ENCODE measurements around the gene TMEM255B.
"Not testable (repeated sequence)": the region's sequence is repeated elsewhere in the genome, so short reads cannot be mapped to it uniquely, and the experiment has no call there.

The TMEM255B gene

DNA sequence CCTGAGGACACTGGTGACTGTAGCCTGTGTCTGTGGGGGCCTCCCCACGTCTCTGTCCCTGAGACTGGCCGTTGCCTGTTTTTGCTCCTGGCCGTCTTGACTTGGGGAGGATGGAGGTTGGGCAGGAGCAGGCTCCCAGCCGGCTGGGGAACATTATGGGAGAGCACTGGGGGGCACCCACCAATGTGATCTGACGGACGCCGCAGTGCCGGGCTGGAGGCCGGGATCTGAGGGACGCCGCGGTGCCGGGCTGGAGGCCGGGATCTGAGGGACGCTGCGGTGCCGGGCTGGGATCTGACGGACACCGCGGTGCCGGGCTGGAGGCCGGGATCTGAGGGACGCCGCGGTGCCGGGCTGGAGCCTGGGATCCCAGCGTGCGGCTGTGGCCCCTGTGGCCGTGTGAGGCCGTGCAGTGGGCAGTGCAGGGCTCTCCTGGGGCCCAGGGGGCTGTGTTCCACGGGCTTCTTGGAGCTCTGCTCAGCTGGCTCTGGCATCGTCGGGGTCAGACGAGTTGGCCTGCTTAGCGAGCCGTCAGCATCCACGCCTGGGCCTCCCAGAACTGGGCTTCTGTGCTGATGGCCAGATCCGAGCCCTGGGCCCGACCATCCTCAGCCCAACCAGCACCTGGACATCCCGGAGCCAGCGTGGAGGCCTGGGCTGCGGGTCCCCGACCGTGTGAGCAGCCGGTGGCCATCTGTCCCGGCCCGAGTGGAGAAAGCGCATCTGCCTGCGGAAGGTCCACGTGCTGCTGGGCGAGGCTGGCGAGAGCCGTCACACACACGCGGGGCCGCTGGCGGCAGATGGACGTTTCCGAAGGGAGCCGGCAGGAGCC, 59.0 kb downstream of the TMEM255B start:
- no peak for DNase-seq (ENCODE audit: low spot score)

DNA sequence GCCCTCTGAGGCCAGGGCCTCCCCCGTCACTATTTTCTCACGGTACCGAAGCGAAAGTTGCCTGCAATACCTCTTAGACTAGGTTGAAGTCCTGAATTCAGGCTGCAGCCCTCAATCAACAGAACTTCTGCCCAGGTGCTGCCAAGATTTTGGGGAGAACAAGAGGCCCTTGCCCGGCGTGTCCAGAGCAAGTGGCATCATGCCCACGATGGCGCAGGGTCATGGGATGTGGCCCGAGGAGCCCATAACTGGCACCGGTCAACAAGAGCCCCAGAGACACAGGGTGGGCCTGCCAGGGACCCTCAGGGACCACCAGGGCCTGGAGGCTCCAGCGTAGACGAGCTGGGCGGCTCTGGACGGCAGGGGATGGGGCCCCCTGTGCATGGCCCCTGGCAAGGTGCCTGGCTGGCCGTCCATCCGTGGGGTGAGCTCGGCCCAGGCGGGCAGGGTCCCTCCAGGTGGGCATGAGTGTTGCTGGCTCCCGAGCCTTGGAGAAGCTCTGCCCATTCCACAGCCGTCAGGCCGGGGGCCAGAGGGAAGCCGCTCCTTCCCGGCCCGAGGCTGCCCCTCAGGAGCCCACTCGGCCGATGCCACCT, 59.8 kb downstream of the TMEM255B start:
- no peak for DNase-seq (ENCODE audit: low spot score)

GRCh38 chr13:113819341-113819730, 60.3 kb downstream of the TMEM255B start:
- no peak for DNase-seq (ENCODE audit: low spot score)

GRCh38 chr13:113819731-113820715, 61.0 kb downstream of the TMEM255B start:
- DNase-seq (ENCODE audit: low spot score), result no peak

GRCh38 chr13:113820813-113821651, 62.0 kb downstream of the TMEM255B start:
- peak; percentile 83 for DNase-seq (ENCODE audit: low spot score)

DNA sequence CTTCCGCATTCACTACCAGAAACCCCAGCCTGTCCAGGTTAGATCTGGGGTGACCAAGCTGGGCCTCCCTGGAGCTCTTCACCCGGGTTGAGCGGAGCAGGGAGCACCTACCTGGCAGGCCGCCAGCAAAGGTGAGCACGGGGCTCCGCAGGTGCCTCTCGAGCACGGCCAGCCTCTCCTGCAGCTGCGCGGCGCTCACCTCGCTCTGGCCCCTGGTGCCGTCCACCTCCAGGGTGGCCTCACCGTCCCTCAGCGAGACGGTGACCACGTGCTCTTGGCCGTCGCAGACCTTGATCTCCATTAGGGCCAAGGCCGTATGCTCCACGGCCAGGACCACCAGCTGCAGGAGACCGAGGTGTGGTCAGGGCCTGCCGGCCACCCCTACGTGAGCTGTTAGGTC, 62.8 kb downstream of the TMEM255B start:
- DNase-seq (ENCODE audit: low spot score), result no peak

DNA sequence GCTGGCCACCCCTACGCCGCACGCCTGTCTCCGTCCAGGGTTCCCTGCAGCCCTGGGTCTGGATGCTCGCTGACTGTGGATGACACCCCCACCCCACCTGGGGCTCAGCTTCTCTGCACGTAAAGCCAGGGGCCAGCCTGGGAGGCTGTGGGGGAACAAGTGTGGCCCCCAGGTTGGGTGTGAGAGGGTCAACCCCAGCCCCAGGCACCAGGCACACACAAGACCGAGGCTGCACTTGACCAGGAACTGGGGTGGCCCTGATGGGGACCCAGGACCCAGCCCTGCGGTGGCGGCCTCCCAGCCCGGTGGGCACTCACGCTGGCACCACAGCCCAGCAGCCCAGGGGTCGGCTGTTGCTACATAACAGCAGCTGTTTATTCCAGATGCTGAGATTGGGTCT, 63.2 kb downstream of the TMEM255B start:
- DNase-seq (ENCODE audit: low spot score), result no peak

DNA sequence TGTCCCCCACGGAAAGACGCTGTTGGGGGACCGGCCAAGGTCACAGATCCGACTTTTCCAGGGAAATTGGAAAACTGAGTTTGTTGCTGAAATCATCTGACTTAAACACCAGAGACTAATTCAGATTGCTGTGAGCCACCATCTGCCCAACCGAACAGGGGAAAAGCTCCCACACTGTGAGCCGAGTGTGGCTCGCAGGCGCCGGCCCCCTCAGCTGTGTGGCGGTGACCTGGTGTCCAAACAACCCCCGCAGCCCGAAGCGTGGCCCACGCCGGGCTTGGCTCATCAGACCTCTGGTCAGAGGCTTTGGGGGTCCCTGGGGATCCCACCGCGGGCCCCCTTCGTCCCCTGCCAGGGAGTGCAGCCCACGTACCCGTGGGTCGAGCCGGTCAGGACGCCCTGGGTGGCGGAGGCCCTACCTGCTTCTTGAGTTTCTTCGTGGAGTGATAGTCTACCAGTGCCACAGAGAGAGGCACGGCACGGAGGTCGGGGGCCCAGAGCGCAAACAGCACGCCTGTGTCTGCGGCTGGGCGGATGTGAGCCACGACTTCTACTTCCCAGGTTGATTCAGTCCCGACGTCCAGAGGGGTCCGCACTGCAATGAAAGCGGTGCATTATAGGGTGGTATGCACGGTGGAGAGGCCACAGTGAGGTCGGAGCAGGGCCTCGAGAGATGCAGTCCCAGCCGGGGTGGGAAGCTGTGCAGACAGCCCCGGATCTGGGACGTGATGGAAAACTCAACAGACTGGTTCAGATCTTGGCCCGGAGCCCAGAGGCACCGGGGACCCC, 64.1 kb downstream of the TMEM255B start:
- no peak for DNase-seq (ENCODE audit: low spot score)

- DNase-seq (ENCODE audit: low spot score), result no peak
These were observed 64.7 kb downstream of the TMEM255B start for GRCh38 chr13:113823771-113824170.

DNA sequence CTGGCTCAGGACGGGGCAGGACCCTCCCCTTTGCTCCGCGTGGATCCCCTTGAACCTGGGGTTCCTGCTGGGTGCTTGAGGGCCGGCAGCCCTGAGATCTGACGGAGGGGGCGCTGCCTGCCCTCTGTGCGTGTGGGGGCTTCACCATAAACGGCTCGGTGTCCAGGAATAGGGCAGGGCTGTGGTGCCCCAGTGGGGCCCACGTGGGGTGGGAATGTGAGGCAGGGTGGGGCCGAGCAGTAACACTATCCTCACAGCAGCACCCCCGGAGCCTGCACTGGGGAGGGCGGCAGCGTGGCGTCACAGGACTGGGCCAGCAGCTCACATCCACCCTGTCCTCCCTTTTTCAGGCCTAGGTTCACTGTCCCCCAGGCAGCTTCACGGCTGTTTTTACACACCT, 66.8 kb downstream of the TMEM255B start:
- DNase-seq (ENCODE audit: low spot score), result no peak

DNA sequence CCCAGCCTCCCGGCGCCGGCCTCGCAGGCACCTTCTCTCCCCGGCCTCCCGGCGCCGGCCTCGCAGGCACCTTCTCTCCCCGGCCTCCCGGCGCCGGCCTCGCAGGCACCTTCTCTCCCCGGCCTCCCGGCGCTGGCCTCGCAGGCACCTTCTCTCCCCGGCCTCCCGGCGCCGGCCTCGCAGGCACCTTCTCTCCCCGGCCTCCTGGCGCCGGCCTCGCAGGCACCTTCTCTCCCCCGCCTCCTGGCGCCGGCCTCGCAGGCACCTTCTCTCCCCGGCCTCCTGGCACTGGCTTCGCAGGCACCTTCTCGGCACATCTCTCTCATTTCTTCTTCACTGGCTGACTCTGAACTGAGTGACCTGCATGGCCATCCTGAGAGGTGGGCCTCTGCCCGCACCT, 67.4 kb downstream of the TMEM255B start:
- DNase-seq (ENCODE audit: low spot score), result not testable (repeated sequence)

DNA sequence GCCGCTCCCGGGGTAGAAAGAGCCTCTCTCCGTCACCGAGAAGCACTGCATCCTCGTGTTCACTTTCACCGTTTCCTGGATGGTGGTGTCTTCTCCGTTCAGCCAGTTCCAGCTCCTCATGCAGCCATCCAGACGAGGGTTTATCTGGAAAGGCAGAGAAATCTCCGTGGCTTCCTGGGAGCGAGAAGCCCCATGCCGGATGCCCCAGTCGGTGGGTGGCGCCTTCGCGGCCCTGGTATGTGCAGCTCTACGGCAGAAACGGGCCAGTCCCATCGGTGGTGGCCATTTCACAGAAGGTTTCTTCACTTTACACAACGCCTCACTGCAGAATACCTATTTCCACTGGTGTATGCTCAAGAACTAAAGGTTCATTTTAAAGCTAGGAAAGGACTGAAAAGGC, 68.0 kb downstream of the TMEM255B start:
- DNase-seq (ENCODE audit: low spot score), result no peak

GRCh38 chr13:113828282-113828825, 69.3 kb downstream of the TMEM255B start:
- DNase-seq (ENCODE audit: low spot score), result no peak

DNA sequence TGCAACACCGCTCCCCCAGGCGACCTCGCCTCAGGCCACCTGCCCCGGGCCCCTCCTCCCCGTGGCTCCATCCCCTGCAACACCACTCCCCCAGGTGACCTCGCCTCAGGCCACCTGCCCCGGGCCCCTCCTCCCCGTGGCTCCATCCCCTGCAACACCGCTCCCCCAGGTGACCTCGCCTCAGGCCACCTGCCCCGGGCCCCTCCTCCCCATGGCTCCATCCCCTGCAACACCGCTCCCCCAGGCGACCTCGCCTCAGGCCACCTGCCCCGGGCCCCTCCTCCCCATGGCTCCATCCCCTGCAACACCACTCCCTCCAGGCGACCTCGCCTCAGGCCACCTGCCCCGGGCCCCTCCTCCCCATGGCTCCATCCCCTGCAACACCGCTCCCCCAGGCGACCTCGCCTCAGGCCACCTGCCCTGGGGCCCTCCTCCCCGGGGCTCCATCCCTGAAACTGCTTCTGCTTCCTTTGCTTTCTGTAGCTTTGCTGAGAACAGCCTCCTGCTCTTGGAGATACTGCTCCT, 71.5 kb downstream of the TMEM255B start:
- DNase-seq (ENCODE audit: low spot score), result not testable (repeated sequence)

DNA sequence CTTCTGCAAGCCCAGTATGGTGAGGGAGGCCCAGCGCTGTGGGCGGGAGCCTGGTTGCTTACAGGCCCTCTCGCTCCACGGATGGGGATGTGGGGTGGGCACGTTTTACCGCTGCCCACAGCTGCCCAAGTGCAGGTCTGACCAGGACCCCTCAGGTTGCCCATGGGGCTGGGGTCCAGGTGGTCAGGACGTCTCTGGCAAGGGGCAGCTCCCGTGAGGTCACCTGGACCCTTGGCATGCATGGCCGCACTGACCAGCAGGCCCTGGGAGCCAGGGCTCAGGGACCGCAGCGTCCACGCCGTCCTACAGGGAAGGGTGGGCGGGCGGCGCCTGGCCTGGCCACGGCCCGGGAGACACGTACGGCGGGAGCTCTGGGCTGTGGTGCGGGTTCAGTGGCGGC, 72.0 kb downstream of the TMEM255B start:
- no peak for DNase-seq (ENCODE audit: low spot score)

- DNase-seq (ENCODE audit: low spot score), result no peak
These were observed 73.2 kb downstream of the TMEM255B start for GRCh38 chr13:113832205-113832604.

- DNase-seq (ENCODE audit: low spot score), result no peak
These were observed 73.6 kb downstream of the TMEM255B start for GRCh38 chr13:113832631-113833030.

DNA sequence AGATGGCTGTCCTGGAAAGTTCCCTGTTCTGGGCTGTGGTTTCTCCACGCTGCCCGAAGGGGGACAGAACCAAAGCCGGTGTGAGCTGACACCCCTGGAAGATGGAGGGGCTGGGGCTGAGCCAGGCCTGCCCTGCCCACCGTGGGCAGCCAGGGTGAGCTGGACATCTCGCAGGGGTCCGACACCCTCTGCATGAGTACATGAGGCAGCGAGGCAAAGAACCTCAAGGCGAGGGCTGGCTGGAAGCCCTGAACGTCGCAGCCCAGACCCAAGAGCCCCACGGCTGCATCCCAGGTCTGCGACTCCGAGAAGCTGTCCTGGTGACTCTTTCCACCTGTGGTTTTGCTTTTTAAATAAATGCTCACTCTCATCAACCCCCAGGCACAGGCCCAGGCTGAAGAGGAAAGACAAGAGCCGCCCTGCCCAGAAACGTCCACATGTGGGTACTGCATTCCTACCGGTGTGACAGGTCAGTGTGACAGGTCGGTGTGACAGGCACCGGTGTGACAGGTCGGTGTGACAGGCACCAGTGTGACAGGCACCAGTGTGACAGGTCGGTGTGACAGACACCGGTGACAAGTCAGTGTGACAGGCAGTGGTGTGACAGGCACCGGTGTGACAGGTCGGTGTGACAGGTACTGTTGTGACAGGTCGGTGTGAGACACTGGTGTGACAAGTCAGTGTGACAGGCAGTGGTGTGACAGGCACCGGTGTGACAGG, 74.2 kb downstream of the TMEM255B start:
- DNase-seq (ENCODE audit: low spot score), result no peak

DNA sequence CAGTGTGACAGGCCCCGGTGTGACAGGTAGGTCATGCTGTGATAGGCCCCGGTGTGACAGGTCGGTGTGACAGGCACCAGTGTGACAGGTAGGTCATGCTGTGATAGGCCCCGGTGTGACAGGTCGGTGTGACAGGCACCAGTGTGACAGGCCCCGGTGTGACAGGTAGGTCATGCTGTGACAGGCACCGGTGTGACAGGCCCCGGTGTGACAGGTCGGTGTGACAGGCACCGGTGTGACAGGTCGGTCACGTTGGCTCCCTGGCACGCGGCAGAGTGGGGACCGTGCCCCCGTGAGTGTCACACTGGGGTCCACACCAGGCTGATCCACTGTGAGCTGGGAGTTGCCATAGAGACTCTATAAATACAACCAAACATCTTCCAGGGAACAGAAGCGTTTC, 75.0 kb downstream of the TMEM255B start:
- not testable (repeated sequence) for DNase-seq (ENCODE audit: low spot score)
